Measurements from ENCODE around the gene HELT.
"Not testable (repeated sequence)": the region's sequence is repeated elsewhere in the genome, so short reads cannot be mapped to it uniquely, and the experiment has no call there.

Gene HELT

GRCh38 chr4:185039508-185040273, 21.4 kb downstream of the HELT start:
- H3K27me3 Mint-ChIP-seq = peaks cover 11% of the 10 kb centered on the region
- H3K4me3 Mint-ChIP-seq = peak overlapping the region; percentile 57
- no peaks in the 10 kb centered on the region for H3K36me3 Mint-ChIP-seq
- H3K4me1 Mint-ChIP-seq (ENCODE audit: low read depth) = peaks cover 4% of the 10 kb centered on the region
- peak overlapping the region; percentile 74 for H3K27ac Mint-ChIP-seq
- no peaks in the 10 kb centered on the region for H3K9me3 Mint-ChIP-seq (ENCODE audit: low read depth)

GRCh38 chr4:185040523-185040922, 22.2 kb downstream of the HELT start:
- Mint-ChIP-seq H3K27me3 (peaks cover 11% of the 10 kb centered on the region), H3K9me3 (ENCODE audit: low read depth) (no peaks in the 10 kb centered on the region), H3K27ac (no peak overlapping the region), H3K4me1 (ENCODE audit: low read depth) (peaks cover 4% of the 10 kb centered on the region), H3K4me3 (no peak overlapping the region), H3K36me3 (no peaks in the 10 kb centered on the region)

- H3K9me3 Mint-ChIP-seq (ENCODE audit: low read depth); H3K4me1 Mint-ChIP-seq (ENCODE audit: low read depth); H3K36me3 Mint-ChIP-seq; H3K27ac Mint-ChIP-seq; H3K4me3 Mint-ChIP-seq: not testable (repeated sequence)
- peaks cover 15% of the 10 kb centered on the region for H3K27me3 Mint-ChIP-seq
Measured at GRCh38 chr4:185050286-185050685, 32.0 kb downstream of the HELT start.

GRCh38 chr4:185051283-185051682, 33.0 kb downstream of the HELT start:
- not testable (repeated sequence) for H3K4me1 Mint-ChIP-seq (ENCODE audit: low read depth); H3K9me3 Mint-ChIP-seq (ENCODE audit: low read depth); H3K27ac Mint-ChIP-seq; H3K36me3 Mint-ChIP-seq; H3K4me3 Mint-ChIP-seq
- peaks cover 15% of the 10 kb centered on the region for H3K27me3 Mint-ChIP-seq

- Mint-ChIP-seq H3K27me3 (peaks cover 11% of the 10 kb centered on the region), H3K4me1 (ENCODE audit: low read depth) (no peaks in the 10 kb centered on the region), H3K9me3 (ENCODE audit: low read depth) (no peaks in the 10 kb centered on the region), H3K36me3 (no peaks in the 10 kb centered on the region), H3K4me3 (no peak overlapping the region), H3K27ac (no peak overlapping the region)
Measured at GRCh38 chr4:185053746-185054145, 35.5 kb downstream of the HELT start.

GRCh38 chr4:185054272-185054671, 36.0 kb downstream of the HELT start:
- Mint-ChIP-seq H3K27me3 (peaks cover 11% of the 10 kb centered on the region), H3K36me3 (no peaks in the 10 kb centered on the region), H3K4me3 (no peak overlapping the region), H3K9me3 (ENCODE audit: low read depth) (no peaks in the 10 kb centered on the region), H3K4me1 (ENCODE audit: low read depth) (no peaks in the 10 kb centered on the region), H3K27ac (no peak overlapping the region)

- H3K36me3 Mint-ChIP-seq = no peaks in the 10 kb centered on the region
- H3K27me3 Mint-ChIP-seq = peaks cover 11% of the 10 kb centered on the region
- no peak overlapping the region for H3K4me3 Mint-ChIP-seq
- no peaks in the 10 kb centered on the region for H3K9me3 Mint-ChIP-seq (ENCODE audit: low read depth)
- no peaks in the 10 kb centered on the region for H3K4me1 Mint-ChIP-seq (ENCODE audit: low read depth)
- H3K27ac Mint-ChIP-seq = no peak overlapping the region
Measured at GRCh38 chr4:185054886-185055285, 36.6 kb downstream of the HELT start.

- H3K27me3 Mint-ChIP-seq = peaks cover 19% of the 10 kb centered on the region
- H3K9me3 Mint-ChIP-seq (ENCODE audit: low read depth) = no peaks in the 10 kb centered on the region
- H3K27ac Mint-ChIP-seq = no peak overlapping the region
- no peak overlapping the region for H3K4me3 Mint-ChIP-seq
- no peaks in the 10 kb centered on the region for H3K36me3 Mint-ChIP-seq
- no peaks in the 10 kb centered on the region for H3K4me1 Mint-ChIP-seq (ENCODE audit: low read depth)
Measured at GRCh38 chr4:185061610-185062009, 43.3 kb downstream of the HELT start.

GRCh38 chr4:185062606-185063005, 44.3 kb downstream of the HELT start:
- Mint-ChIP-seq H3K27me3 (peaks cover 19% of the 10 kb centered on the region), H3K36me3 (no peaks in the 10 kb centered on the region), H3K4me3 (no peak overlapping the region), H3K9me3 (ENCODE audit: low read depth) (no peaks in the 10 kb centered on the region), H3K27ac (no peak overlapping the region), H3K4me1 (ENCODE audit: low read depth) (no peaks in the 10 kb centered on the region)

- no peak overlapping the region for H3K4me3 Mint-ChIP-seq
- no peaks in the 10 kb centered on the region for H3K9me3 Mint-ChIP-seq (ENCODE audit: low read depth)
- H3K27me3 Mint-ChIP-seq = peaks cover 6% of the 10 kb centered on the region
Measured at GRCh38 chr4:185066179-185066578, 47.9 kb downstream of the HELT start.

GRCh38 chr4:185068837-185069236, 50.5 kb downstream of the HELT start:
- H3K4me1 Mint-ChIP-seq (ENCODE audit: low read depth) = no peaks in the 10 kb centered on the region
- no peak overlapping the region for H3K27ac Mint-ChIP-seq
- no peak overlapping the region for H3K4me3 Mint-ChIP-seq
- H3K9me3 Mint-ChIP-seq (ENCODE audit: low read depth) = no peaks in the 10 kb centered on the region
- H3K36me3 Mint-ChIP-seq = no peaks in the 10 kb centered on the region
- peaks cover 7% of the 10 kb centered on the region for H3K27me3 Mint-ChIP-seq

More at GRCh38 chr4:185066179-185066578, 47.9 kb downstream of the HELT start:
- Mint-ChIP-seq H3K4me1 (ENCODE audit: low read depth) (no peaks in the 10 kb centered on the region), H3K36me3 (no peaks in the 10 kb centered on the region), H3K27ac (no peak overlapping the region)

Measured in activated naive CD8-positive, alpha-beta T cell (primary cell).